Neural progenitor cell (in vitro differentiated cells): ENCODE data around the gene RPH3AL.
"Not testable (repeated sequence)": the region's sequence is repeated elsewhere in the genome, so short reads cannot be mapped to it uniquely, and the experiment has no call there.

Experiments used
- EZH2 ChIP-seq: fragments of 200-600 bp; sonication (generic); IDR thresholded peaks from 2 replicates; pipeline ENCODE4 v1.6.1; 2017; ENCODE audit warnings: antibody characterized with exemption, mild to moderate bottlenecking, moderate library complexity
- EZH2phosphoT487 ChIP-seq: fragments of 200-600 bp; sonication (generic); IDR thresholded peaks from 2 replicates; pipeline ENCODE4 v1.6.1; 2017; ENCODE audit warnings: antibody characterized with exemption
- TF ChIP-seq, protein P1 (sequence below): fragments of 200-600 bp; sonication (generic); IDR thresholded peaks from 2 replicates; pipeline ENCODE4 v1.5.1; 2017; ENCODE audit warnings: antibody characterized with exemption, mild to moderate bottlenecking

DNA sequence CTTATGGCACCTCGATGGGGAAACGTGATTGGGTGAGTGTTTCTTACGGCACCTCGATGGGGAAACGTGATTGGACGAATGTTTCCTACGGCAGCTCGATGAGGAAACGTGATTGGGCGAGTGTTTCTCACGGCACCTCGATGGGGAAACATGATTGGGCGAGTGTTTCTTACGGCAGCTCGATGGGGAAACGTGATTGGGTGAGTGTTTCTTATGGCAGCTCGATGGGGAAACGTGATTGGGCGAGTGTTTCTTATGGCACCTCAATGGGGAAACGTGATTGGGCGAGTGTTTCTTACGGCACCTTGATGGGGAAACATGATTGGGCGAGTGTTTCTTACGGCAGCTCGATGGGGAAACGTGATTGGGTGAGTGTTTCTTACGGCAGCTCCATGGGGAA is 146.1 kb downstream of the RPH3AL start:
- TF ChIP-seq, protein P1, sequence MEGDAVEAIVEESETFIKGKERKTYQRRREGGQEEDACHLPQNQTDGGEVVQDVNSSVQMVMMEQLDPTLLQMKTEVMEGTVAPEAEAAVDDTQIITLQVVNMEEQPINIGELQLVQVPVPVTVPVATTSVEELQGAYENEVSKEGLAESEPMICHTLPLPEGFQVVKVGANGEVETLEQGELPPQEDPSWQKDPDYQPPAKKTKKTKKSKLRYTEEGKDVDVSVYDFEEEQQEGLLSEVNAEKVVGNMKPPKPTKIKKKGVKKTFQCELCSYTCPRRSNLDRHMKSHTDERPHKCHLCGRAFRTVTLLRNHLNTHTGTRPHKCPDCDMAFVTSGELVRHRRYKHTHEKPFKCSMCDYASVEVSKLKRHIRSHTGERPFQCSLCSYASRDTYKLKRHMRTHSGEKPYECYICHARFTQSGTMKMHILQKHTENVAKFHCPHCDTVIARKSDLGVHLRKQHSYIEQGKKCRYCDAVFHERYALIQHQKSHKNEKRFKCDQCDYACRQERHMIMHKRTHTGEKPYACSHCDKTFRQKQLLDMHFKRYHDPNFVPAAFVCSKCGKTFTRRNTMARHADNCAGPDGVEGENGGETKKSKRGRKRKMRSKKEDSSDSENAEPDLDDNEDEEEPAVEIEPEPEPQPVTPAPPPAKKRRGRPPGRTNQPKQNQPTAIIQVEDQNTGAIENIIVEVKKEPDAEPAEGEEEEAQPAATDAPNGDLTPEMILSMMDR, result not testable (repeated sequence)
- not testable (repeated sequence) for TF ChIP-seq EZH2phosphoT487, EZH2
